GM12878 (cell line): ENCODE data around the gene TECTA. TPM values are rescaled to one million over a fixed set of nuclear protein-coding genes. Genes with fewer than 3 reads are reported as not detected.

ENCODE experiments used
- ATAC-seq: fragments of 200-7000 bp; cut with Tn5 transposase; 3 replicates; pipeline ENCODE4 v1.9.1; 2020; ENCODE audit warnings: mild to moderate bottlenecking, moderate library complexity
- BruUV-seq: library from RNA; stranded (reverse); fragments of 400-500 nt; replicated peaks from 2 replicates; lab custom pipeline; 2021; lab: Mats Ljungman, UMichigan
- CTCF ChIA-PET: fragments of 300-600 bp; sonication (Branson Sonifier 250); formaldehyde crosslinking; extraction: SDS; loops from one replicate; lab custom pipeline; 2021; ENCODE audit warnings: inconsistent platforms; lab: Yijun Ruan, JAX
- POLR2A ChIA-PET: fragments of 350-600 bp; formaldehyde crosslinking; extraction: SDS; loops from one replicate; lab custom pipeline; 2021; ENCODE audit warnings: inconsistent platforms; lab: Charles Lee
- RAD21 ChIA-PET: fragments of 300-600 bp; sonication (Branson Sonifier 250); formaldehyde crosslinking; loops from one replicate; lab custom pipeline; 2023; ENCODE audit warnings: antibody characterized with exemption; ENCODE audit not compliant: unreplicated experiment; lab: Charles Lee
- SMC1A ChIA-PET: fragments of 300-600 bp; sonication (Branson Sonifier 250); formaldehyde crosslinking; loops from one replicate; lab custom pipeline; 2023; ENCODE audit not compliant: unreplicated experiment, uncharacterized antibody; lab: Charles Lee
- DNase-seq: peaks from one replicate; pipeline ENCODE4 v3.0.0-alpha.2; 2011; ENCODE audit warnings: low read depth, low spot score
- FAIRE-seq: peaks from 3 replicates; lab custom pipeline; 2011; peaks lifted over from hg19 to GRCh38; lab: Jason Lieb, UNC
- H2AFZ ChIP-seq: 2 replicates; pipeline ENCODE4 v1.6.0; 2011; ENCODE audit warnings: low read depth, low read length, control low read depth; ENCODE audit not compliant: control insufficient read depth
- H3K27ac ChIP-seq: 2 replicates; pipeline ENCODE4 v1.5.1; 2011; ENCODE audit warnings: control low read depth; ENCODE audit not compliant: control insufficient read depth, insufficient read depth
- H3K27me3 ChIP-seq, 2 experiments: replicated peaks in 1 of 2; 2 replicates each; pipeline versions ENCODE4 v1.6.0 to v1.6.1; 2011; ENCODE audit warnings: low read length in 1 of 2; ENCODE audit not compliant: control insufficient read depth in 2 of 2, insufficient read depth in 2 of 2
- H3K36me3 ChIP-seq, 2 experiments: 2 replicates each; pipeline ENCODE4 v1.5.1; 2011; ENCODE audit warnings: low read length in 1 of 2; ENCODE audit not compliant: control insufficient read depth in 2 of 2, insufficient read depth in 2 of 2
- H3K4me1 ChIP-seq: 2 replicates; pipeline ENCODE4 v1.6.1; 2011; ENCODE audit warnings: mild to moderate bottlenecking, low read length, moderate library complexity, mixed read lengths; ENCODE audit not compliant: control insufficient read depth, insufficient read depth
- H3K4me2 ChIP-seq: 2 replicates; pipeline ENCODE4 v1.6.0; 2011; ENCODE audit warnings: control low read depth; ENCODE audit not compliant: control insufficient read depth, insufficient read depth
- H3K4me3 ChIP-seq: fragments of 200-600 bp; sonication (generic); 2 replicates; pipeline ENCODE4 v1.5.1; 2016
- H3K79me2 ChIP-seq: 2 replicates; pipeline ENCODE4 v1.6.0; 2011; ENCODE audit warnings: low read length; ENCODE audit not compliant: control insufficient read depth, insufficient read depth
- H3K9ac ChIP-seq: 2 replicates; pipeline ENCODE4 v1.8.0; 2011; ENCODE audit warnings: low read length, control low read depth, mixed read lengths; ENCODE audit not compliant: control insufficient read depth, insufficient read depth
- H3K9me3 ChIP-seq: replicated peaks from 3 replicates; pipeline ENCODE4 v1.5.1; 2011; ENCODE audit warnings: mild to moderate bottlenecking, low read length; ENCODE audit not compliant: control insufficient read depth, insufficient read depth
- H4K20me1 ChIP-seq: 2 replicates; pipeline ENCODE4 v1.6.0; 2011; ENCODE audit not compliant: control insufficient read depth, insufficient read depth
- ATF7 ChIP-seq: fragments of 450-650 bp; IDR thresholded peaks from 2 replicates; pipeline ENCODE4 v1.6.1; 2016; ENCODE audit warnings: low read depth, mild to moderate bottlenecking
- CEBPB ChIP-seq, 2 experiments: fragments of 150-350 bp in 1 of 2; IDR thresholded peaks; 2 replicates each; pipeline ENCODE4 v1.6.1; 2012 to 2014; ENCODE audit warnings: low read depth in 2 of 2, low read length in 2 of 2, borderline replicate concordance in 1 of 2, inconsistent platforms in 1 of 2
- IRF3 ChIP-seq: fragments of 450-650 bp; IDR thresholded peaks from 2 replicates; pipeline ENCODE4 v1.6.1; 2014; ENCODE audit warnings: mild to moderate bottlenecking
- KLF5 ChIP-seq: fragments of 450-650 bp; IDR thresholded peaks from 2 replicates; pipeline ENCODE4 v1.6.1; 2014; ENCODE audit warnings: mild to moderate bottlenecking; ENCODE audit not compliant: partially characterized antibody
- PBX3 ChIP-seq: IDR thresholded peaks from 2 replicates; pipeline ENCODE4 v1.6.1; 2011; ENCODE audit warnings: mild to moderate bottlenecking, low read depth, low read length, moderate library complexity; ENCODE audit not compliant: insufficient replicate concordance
- POLR2AphosphoS2 ChIP-seq: IDR thresholded peaks from 2 replicates; pipeline ENCODE4 v1.6.1; 2011; ENCODE audit warnings: low read depth, mild to moderate bottlenecking, low read length, improper control_type of control experiment, moderate library complexity
- SKIL ChIP-seq: fragments of 450-650 bp; IDR thresholded peaks from 2 replicates; pipeline ENCODE4 v1.6.1; 2017; ENCODE audit warnings: mild to moderate bottlenecking, low read depth, inconsistent platforms; ENCODE audit not compliant: poor library complexity, severe bottlenecking
- SMAD1 ChIP-seq: fragments of 450-650 bp; IDR thresholded peaks from 2 replicates; pipeline ENCODE4 v1.6.1; 2018; ENCODE audit warnings: mild to moderate bottlenecking, low read depth; ENCODE audit not compliant: partially characterized antibody
- SMAD5 ChIP-seq: IDR thresholded peaks from 2 replicates; pipeline ENCODE4 v1.6.1; 2016; ENCODE audit warnings: antibody characterized with exemption, low read depth
- SPI1 ChIP-seq: IDR thresholded peaks from 2 replicates; pipeline ENCODE4 v1.6.1; 2011; ENCODE audit warnings: low read depth, mild to moderate bottlenecking, low read length, moderate library complexity, borderline replicate concordance; ENCODE audit not compliant: insufficient read depth
- SREBF1 ChIP-seq: IDR thresholded peaks from 2 replicates; pipeline ENCODE4 v1.6.1; 2012; ENCODE audit warnings: mild to moderate bottlenecking, low read length
- ZNF622 ChIP-seq: fragments of 450-650 bp; IDR thresholded peaks from 2 replicates; pipeline ENCODE4 v1.6.1; 2017; ENCODE audit warnings: mild to moderate bottlenecking, inconsistent platforms
- WGBS: methylation state at CpG from one replicate; pipeline ENCODE4 v1.1.6; 2016; ENCODE audit warnings: low lambda C conversion rate; ENCODE audit not compliant: insufficient replicate concordance, insufficient coverage; ENCODE audit errors: missing lambda C conversion rate; 5-methylcytosine and 5-hydroxymethylcytosine counted together
- in situ Hi-C: fragments of 300-500 bp; cut with MboI; formaldehyde crosslinking; loops from 9 replicates; pipeline ENCODE4 v1.14.3; 2018; ENCODE audit warnings: mixed read lengths
- intact Hi-C: fragments of 100-400 bp; cut with micrococcal nuclease; formaldehyde crosslinking; loops from one replicate; pipeline ENCODE4 v1.14.2; 2022; ENCODE audit not compliant: unreplicated experiment
- polyA plus RNA-seq, 11 experiments: library from polyadenylated mRNA; depleted of rRNA in 4 of 11; unstranded in 6 of 11; stranded (reverse) in 5 of 11; fragments of >200 nt; fragmentation: Nextera tagmentation in 4 of 11; fragmentation: Illumina TruSeq in 1 of 11; extraction: Ambion mirVana in 4 of 11; extraction: Trizol in 1 of 11; gene quantifications; 1 replicate in 1 of 11; 2 replicates in 10 of 11; pipeline versions ENCODE4 v1.2.1 to v1.2.3, GENCODE V29; 2011 to 2016; ENCODE audit warnings: inconsistent platforms in 2 of 11, missing spikeins in 2 of 11, low read depth in 1 of 11
- total RNA-seq, 4 experiments: library from RNA; depleted of rRNA in 3 of 4; stranded (reverse); fragments of >200 nt in 3 of 4; fragmentation: Illumina TruSeq in 1 of 4; extraction: Trizol in 1 of 4; gene quantifications; 2 replicates each; pipeline versions ENCODE4 v1.2.1 to v1.2.3, GENCODE V29; 2013 to 2021
- TF ChIP-seq, protein P1 (sequence below): fragments of 450-650 bp; IDR thresholded peaks from 2 replicates; pipeline ENCODE4 v1.6.1; 2016; ENCODE audit warnings: mild to moderate bottlenecking
- TF ChIP-seq, protein P2 (sequence below): IDR thresholded peaks from 2 replicates; pipeline ENCODE4 v1.6.1; 2011; ENCODE audit warnings: borderline replicate concordance, low read depth, mild to moderate bottlenecking, moderate library complexity, low read length; ENCODE audit not compliant: insufficient read depth, poor library complexity, severe bottlenecking

The TECTA gene
- total and polyA plus RNA-seq, 10 of the 15 experiments (the other 5 are each of a cell fraction or from before 2014, with no cell fraction given), result under 0.01 to 0.14 (median 0.05) TPM; not detected in 1

GRCh38 chr11:121137005-121137404 is 36.0 kb downstream of the TECTA start:
- Histone ChIP-seq H3K79me2 (no peaks in the 10 kb centered on the region), H3K27ac (no peak overlapping the region), H3K36me3 (no peaks in the 10 kb centered on the region), H4K20me1 (no peaks in the 10 kb centered on the region), H3K4me3 (no peak overlapping the region), H3K4me1 (no peaks in the 10 kb centered on the region), H3K4me2 (no peak overlapping the region), H2AFZ (no peak overlapping the region), H3K9ac (no peak overlapping the region), H3K27me3 (peaks cover 0 to 1% of the 10 kb centered on the region in 2 experiments; a peak in 2 of 4 replicates), H3K9me3 (no peaks in the 10 kb centered on the region)
- SMC1A ChIA-PET, result no interaction called here
- ATAC-seq (no peak), FAIRE-seq (no peak), DNase-seq (no peak)
- CTCF ChIA-PET, result interaction anchor here (1.4 kb wide), 1 partner anchor 58 kb away, joined by 4 read pairs; no protein-coding TSS in a partner anchor
- POLR2A ChIA-PET, result no interaction called here
- in situ Hi-C loops (no loop called here), intact Hi-C loops (no loop called here)
- TF ChIP-seq SMAD1 (no peak), ZNF622 (no peak), ATF7 (no peak), SKIL (no peak), POLR2AphosphoS2 (no peak), SMAD5 (no peak), SREBF1 (no peak), KLF5 (no peak), IRF3 (no peak), SPI1 (no peak), CEBPB (IDR thresholded peaks at IDR 0.05; ENCODE audit: borderline replicate concordance in 1 of 2, low read depth in 2 of 2, low read length in 2 of 2) (no peak), PBX3 (peak; percentile 59)
- TF ChIP-seq, protein P1, sequence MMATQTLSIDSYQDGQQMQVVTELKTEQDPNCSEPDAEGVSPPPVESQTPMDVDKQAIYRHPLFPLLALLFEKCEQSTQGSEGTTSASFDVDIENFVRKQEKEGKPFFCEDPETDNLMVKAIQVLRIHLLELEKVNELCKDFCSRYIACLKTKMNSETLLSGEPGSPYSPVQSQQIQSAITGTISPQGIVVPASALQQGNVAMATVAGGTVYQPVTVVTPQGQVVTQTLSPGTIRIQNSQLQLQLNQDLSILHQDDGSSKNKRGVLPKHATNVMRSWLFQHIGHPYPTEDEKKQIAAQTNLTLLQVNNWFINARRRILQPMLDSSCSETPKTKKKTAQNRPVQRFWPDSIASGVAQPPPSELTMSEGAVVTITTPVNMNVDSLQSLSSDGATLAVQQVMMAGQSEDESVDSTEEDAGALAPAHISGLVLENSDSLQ, result no peak
- TF ChIP-seq, protein P2, sequence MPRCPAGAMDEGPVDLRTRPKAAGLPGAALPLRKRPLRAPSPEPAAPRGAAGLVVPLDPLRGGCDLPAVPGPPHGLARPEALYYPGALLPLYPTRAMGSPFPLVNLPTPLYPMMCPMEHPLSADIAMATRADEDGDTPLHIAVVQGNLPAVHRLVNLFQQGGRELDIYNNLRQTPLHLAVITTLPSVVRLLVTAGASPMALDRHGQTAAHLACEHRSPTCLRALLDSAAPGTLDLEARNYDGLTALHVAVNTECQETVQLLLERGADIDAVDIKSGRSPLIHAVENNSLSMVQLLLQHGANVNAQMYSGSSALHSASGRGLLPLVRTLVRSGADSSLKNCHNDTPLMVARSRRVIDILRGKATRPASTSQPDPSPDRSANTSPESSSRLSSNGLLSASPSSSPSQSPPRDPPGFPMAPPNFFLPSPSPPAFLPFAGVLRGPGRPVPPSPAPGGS, result peak; percentile 96
- BruUV-seq, result no TSS peak
- RAD21 ChIA-PET, result no interaction called here
- 50% methylated on average over 10 of the region's 11 CpGs for WGBS
